IMR-90 (cell line): ENCODE results near the gene LBHD2. TPM values are rescaled to one million over a fixed set of nuclear protein-coding genes. Genes with fewer than 3 reads are reported as not detected.

Experiments
- ATAC-seq: fragments of 200-7000 bp; cut with Tn5 transposase; 2 replicates; pipeline ENCODE4 v1.9.1; 2020; ENCODE audit warnings: low read depth, mild to moderate bottlenecking, moderate library complexity
- BruUV-seq: library from RNA; stranded (reverse); fragments of 400-500 nt; replicated peaks from 2 replicates; lab custom pipeline; 2021; lab: Mats Ljungman, UMichigan
- CTCF ChIA-PET: fragments of 300-600 bp; formaldehyde crosslinking; extraction: SDS; loops from one replicate; lab custom pipeline; 2021; ENCODE audit warnings: antibody characterized with exemption; lab: Yijun Ruan, JAX
- POLR2A ChIA-PET: fragments of 300-600 bp; sonication (Branson Sonifier 250); formaldehyde crosslinking; loops from one replicate; lab custom pipeline; 2022; ENCODE audit warnings: antibody characterized with exemption; ENCODE audit not compliant: unreplicated experiment; lab: Charles Lee
- DNase-seq: peaks from one replicate; pipeline ENCODE4 v3.0.0; 2013
- H2AFZ ChIP-seq: replicated peaks from 2 replicates; pipeline ENCODE3; 2013; ENCODE audit warnings: low read length, mild to moderate bottlenecking; ENCODE audit not compliant: poor library complexity
- H2AK5ac ChIP-seq: 2 replicates; pipeline ENCODE4 v1.6.1; 2013; ENCODE audit warnings: low read depth, low read length, inconsistent platforms
- H2AK9ac ChIP-seq: replicated peaks from 2 replicates; pipeline ENCODE3; 2013; ENCODE audit warnings: mild to moderate bottlenecking, low read depth, low read length, moderate library complexity; ENCODE audit not compliant: poor library complexity
- H2BK120ac ChIP-seq: 2 replicates; pipeline ENCODE4 v1.6.1; 2013; ENCODE audit warnings: low read depth, low read length, inconsistent platforms
- H2BK15ac ChIP-seq: 3 replicates; pipeline ENCODE4 v1.6.1; 2013; ENCODE audit warnings: low read depth, low read length, inconsistent platforms
- H2BK20ac ChIP-seq: 2 replicates; pipeline ENCODE4 v1.6.1; 2013; ENCODE audit warnings: low read depth, mild to moderate bottlenecking, inconsistent platforms, low read length, moderate library complexity
- H2BK5ac ChIP-seq: 2 replicates; pipeline ENCODE4 v1.6.1; 2013; ENCODE audit warnings: mild to moderate bottlenecking, low read depth, low read length, inconsistent platforms; ENCODE audit not compliant: poor library complexity, severe bottlenecking
- H3K14ac ChIP-seq: replicated peaks from 2 replicates; pipeline ENCODE4 v1.6.1; 2013; ENCODE audit warnings: low read depth, low read length, inconsistent platforms
- H3K18ac ChIP-seq: 2 replicates; pipeline ENCODE4 v1.6.1; 2013; ENCODE audit warnings: low read depth, low read length, control low read depth
- H3K23ac ChIP-seq: 2 replicates; pipeline ENCODE4 v1.6.1; 2013; ENCODE audit warnings: low read depth, low read length, inconsistent platforms
- H3K27ac ChIP-seq: 2 replicates; pipeline ENCODE4 v1.5.1; 2013; ENCODE audit warnings: mild to moderate bottlenecking, control low read depth, low read length; ENCODE audit not compliant: insufficient read depth
- H3K27me3 ChIP-seq: 2 replicates; pipeline ENCODE4 v1.6.1; 2013; ENCODE audit warnings: low read length; ENCODE audit not compliant: control insufficient read depth, insufficient read depth
- H3K36me3 ChIP-seq: 2 replicates; pipeline ENCODE4 v1.6.1; 2013; ENCODE audit warnings: low read length, mixed read lengths; ENCODE audit not compliant: control insufficient read depth, insufficient read depth
- H3K4ac ChIP-seq: 2 replicates; pipeline ENCODE4 v1.6.1; 2013; ENCODE audit warnings: low read depth, low read length, inconsistent platforms
- H3K4me1 ChIP-seq: 2 replicates; pipeline ENCODE4 v1.6.1; 2013; ENCODE audit warnings: low read length, mixed read lengths; ENCODE audit not compliant: control insufficient read depth, insufficient read depth
- H3K4me2 ChIP-seq: 2 replicates; pipeline ENCODE4 v1.6.1; 2013; ENCODE audit warnings: low read depth, mild to moderate bottlenecking, control low read depth, low read length, moderate library complexity
- H3K4me3 ChIP-seq: 2 replicates; pipeline ENCODE4 v1.5.1; 2013; ENCODE audit warnings: low read depth, mild to moderate bottlenecking, control low read depth, low read length, moderate library complexity; ENCODE audit not compliant: insufficient read depth
- H3K56ac ChIP-seq: 2 replicates; pipeline ENCODE4 v1.6.1; 2013; ENCODE audit warnings: low read length, inconsistent platforms; ENCODE audit not compliant: insufficient read depth; ENCODE audit errors: extremely low read depth
- H3K79me1 ChIP-seq, 2 experiments: 2 replicates each; pipeline ENCODE4 v1.6.1; 2013; ENCODE audit warnings: low read length in 2 of 2, inconsistent platforms in 1 of 2, low read depth in 1 of 2
- H3K9ac ChIP-seq: 2 replicates; pipeline ENCODE4 v1.6.1; 2013; ENCODE audit warnings: low read depth, low read length, control low read depth
- H3K9me1 ChIP-seq: 2 replicates; pipeline ENCODE4 v1.6.1; 2013; ENCODE audit warnings: low read length, inconsistent platforms; ENCODE audit not compliant: insufficient read depth
- H3K9me3 ChIP-seq: 2 replicates; pipeline ENCODE4 v1.6.1; 2013; ENCODE audit warnings: low read length; ENCODE audit not compliant: control insufficient read depth, insufficient read depth
- H4K20me1 ChIP-seq: 2 replicates; pipeline ENCODE4 v1.6.1; 2013; ENCODE audit warnings: low read length, inconsistent platforms; ENCODE audit not compliant: insufficient read depth
- H4K5ac ChIP-seq: 2 replicates; pipeline ENCODE4 v1.6.1; 2013; ENCODE audit warnings: mild to moderate bottlenecking, low read depth, low read length, control low read depth
- H4K8ac ChIP-seq, 2 experiments: 2 replicates each; pipeline ENCODE4 v1.6.1; 2013; ENCODE audit warnings: low read depth in 2 of 2, low read length in 2 of 2, control low read depth in 1 of 2, inconsistent platforms in 1 of 2
- H4K91ac ChIP-seq: 2 replicates; pipeline ENCODE4 v1.6.1; 2013; ENCODE audit warnings: low read depth, low read length, inconsistent platforms; ENCODE audit not compliant: insufficient read depth
- CEBPB ChIP-seq: IDR thresholded peaks from 2 replicates; pipeline ENCODE4 v1.6.1; 2012; ENCODE audit warnings: low read depth, low read length, improper control_type of control experiment
- CHD1 ChIP-seq: IDR thresholded peaks from 2 replicates; pipeline ENCODE4 v1.6.1; 2012; ENCODE audit warnings: low read depth, low read length, improper control_type of control experiment
- RCOR1 ChIP-seq: IDR thresholded peaks from 2 replicates; pipeline ENCODE4 v1.6.1; 2012; ENCODE audit warnings: mild to moderate bottlenecking, low read length, improper control_type of control experiment; ENCODE audit not compliant: insufficient replicate concordance
- WGBS, 2 experiments: methylation state at CpG; one replicate each; pipeline versions ENCODE4 v1.1.5 to v1.1.7; 2013; ENCODE audit warnings: missing lambda C conversion rate in 2 of 2; ENCODE audit not compliant: insufficient read length in 1 of 2; ENCODE audit errors: extremely low coverage in 2 of 2; 5-methylcytosine and 5-hydroxymethylcytosine counted together
- dilution Hi-C: fragments of 300-500 bp; cut with HindIII; formaldehyde crosslinking; loops from one replicate; pipeline ENCODE4 v1.14.3; 2018; ENCODE audit warnings: low sequenced_read_pairs; ENCODE audit not compliant: unreplicated experiment
- in situ Hi-C: fragments of 300-500 bp; cut with MboI; formaldehyde crosslinking; loops from 3 replicates; pipeline ENCODE4 v1.14.3; 2019; ENCODE audit warnings: low sequenced_read_pairs, inconsistent platforms, mixed read lengths
- intact Hi-C: fragments of 100-400 bp; cut with micrococcal nuclease; formaldehyde crosslinking; loops from 2 replicates; pipeline ENCODE4 v1.10.0; 2022
- polyA plus RNA-seq, 3 experiments: library from polyadenylated mRNA; depleted of rRNA; stranded (reverse); fragments of >200 nt; gene quantifications; 2 replicates each; pipeline ENCODE4 v1.2.3, GENCODE V29; 2012; ENCODE audit warnings: low replicate concordance in 1 of 3
- total RNA-seq: library from RNA; depleted of rRNA; stranded (reverse); fragments of >200 nt; gene quantifications from 2 replicates; pipeline ENCODE4 v1.2.3, GENCODE V29; 2012
- TF ChIP-seq, protein P1 (sequence below): fragments of 150-350 bp; IDR thresholded peaks from 2 replicates; pipeline ENCODE4 v1.6.1; 2017; ENCODE audit warnings: mild to moderate bottlenecking, antibody characterized with exemption, low read length, low read depth

Gene LBHD2
- total and polyA plus RNA-seq, 2 of the 4 experiments (the other 2 are of a cell fraction) = not detected

DNA sequence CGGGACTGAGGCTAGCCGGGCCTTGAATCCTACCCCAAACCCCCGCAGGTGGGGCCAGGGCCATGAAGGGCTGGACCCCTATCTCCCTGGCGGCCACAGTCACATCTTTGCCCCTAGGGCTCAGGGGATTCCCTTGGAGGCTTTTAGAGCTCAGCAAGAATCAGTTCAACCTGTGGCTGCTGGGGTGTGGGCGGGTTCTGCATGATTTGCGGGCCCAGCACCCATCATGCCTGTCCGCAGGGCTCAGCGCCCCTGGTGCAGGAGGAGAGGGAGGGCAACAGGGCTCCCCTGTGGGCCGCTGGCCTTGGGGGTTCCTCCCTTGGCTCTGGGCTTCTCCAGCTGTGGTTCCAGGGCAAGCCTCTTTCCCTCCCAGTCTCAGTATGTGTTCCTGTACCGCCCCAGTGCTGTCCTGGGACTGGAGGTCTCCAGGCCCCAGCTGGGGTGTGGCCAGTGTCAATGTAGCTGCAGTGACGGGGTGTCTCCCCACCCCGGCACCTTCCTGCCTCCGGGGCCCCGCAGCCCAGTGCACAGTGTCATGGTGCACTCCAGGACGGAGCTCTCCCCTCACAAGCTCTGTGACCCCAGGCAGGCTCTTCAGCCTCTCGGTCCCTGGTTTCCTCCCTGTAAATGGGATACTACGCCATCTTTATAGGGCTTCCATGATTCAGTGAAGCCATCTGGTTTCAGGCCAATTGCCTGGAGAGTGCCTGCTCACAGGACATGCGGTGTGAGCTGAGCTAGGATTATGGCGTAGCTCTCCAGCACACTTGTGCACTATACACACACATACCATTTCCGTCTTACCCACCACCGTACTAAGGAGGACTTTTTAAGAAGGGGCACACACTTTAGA is 9.9 kb upstream of the LBHD2 start:
- H2BK5ac ChIP-seq = no peak overlapping the region
- H3K9ac ChIP-seq = no peak overlapping the region
- H3K9me3 ChIP-seq = no peaks in the 10 kb centered on the region
- no peak overlapping the region for H4K5ac ChIP-seq
- H3K27me3 ChIP-seq = peaks cover 3% of the 10 kb centered on the region; the same call in 1 of the 2 replicates
- H3K27ac ChIP-seq = no peak overlapping the region
- H3K4me1 ChIP-seq = peaks cover 2% of the 10 kb centered on the region; the same call in 1 of the 2 replicates
- H2BK120ac ChIP-seq = no peak overlapping the region
- H2AFZ ChIP-seq = no peak overlapping the region
- 100% methylated on average over 3 of the region's 21 CpGs; no CpG with 5 or more reads in 1 of the 2 experiments for WGBS, 2 experiments
- H3K4ac ChIP-seq = no peak overlapping the region
- 0 out of 2 replicates have a peak overlapping the region, but pooled peaks have one; percentile 33 for H2AK5ac ChIP-seq
- no peaks in the 10 kb centered on the region for H3K9me1 ChIP-seq
- H3K18ac ChIP-seq = no peak overlapping the region
- in situ Hi-C loops (no loop called here), intact Hi-C loops (loop anchor here (10.0 kb wide), 1 partner anchor 111 kb away; no protein-coding TSS in a partner anchor), dilution Hi-C loops (no loop called here)
- H3K79me1 ChIP-seq = no peaks in the 10 kb centered on the region
- H4K20me1 ChIP-seq = no peaks in the 10 kb centered on the region; the same call in 1 of the 2 replicates
- no peak overlapping the region for H2BK20ac ChIP-seq
- DNase-seq = no peak
- no peak overlapping the region for H4K91ac ChIP-seq
- no peak overlapping the region for H3K4me3 ChIP-seq
- H3K14ac ChIP-seq = no peak overlapping the region
- ChIA-PET POLR2A (interaction anchor here (0.5 kb wide), 1 partner anchor 74 kb away, joined by 4 read pairs; no protein-coding TSS in a partner anchor), CTCF (interaction anchor here (1.0 kb wide), 1 partner anchor 11 kb away, joined by 3 read pairs; no protein-coding TSS in a partner anchor)
- H2BK15ac ChIP-seq = no peak overlapping the region
- H3K56ac ChIP-seq = no peak overlapping the region
- H3K23ac ChIP-seq = no peak overlapping the region
- H4K8ac ChIP-seq = no peak overlapping the region
- TF ChIP-seq CHD1 (no peak), CEBPB (no peak), RCOR1 (no peak)
- TF ChIP-seq, protein P1, sequence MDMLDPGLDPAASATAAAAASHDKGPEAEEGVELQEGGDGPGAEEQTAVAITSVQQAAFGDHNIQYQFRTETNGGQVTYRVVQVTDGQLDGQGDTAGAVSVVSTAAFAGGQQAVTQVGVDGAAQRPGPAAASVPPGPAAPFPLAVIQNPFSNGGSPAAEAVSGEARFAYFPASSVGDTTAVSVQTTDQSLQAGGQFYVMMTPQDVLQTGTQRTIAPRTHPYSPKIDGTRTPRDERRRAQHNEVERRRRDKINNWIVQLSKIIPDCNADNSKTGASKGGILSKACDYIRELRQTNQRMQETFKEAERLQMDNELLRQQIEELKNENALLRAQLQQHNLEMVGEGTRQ = no peak
- no TSS peak for BruUV-seq
- H2AK9ac ChIP-seq = peak overlapping the region; percentile 55
- ATAC-seq = no peak
- H3K36me3 ChIP-seq = no peaks in the 10 kb centered on the region
- H3K4me2 ChIP-seq = no peak overlapping the region
